Cardiac fibroblast (primary cell): ENCODE measurements around the gene EXOC6.

ENCODE experiments used
- DNase-seq, 2 donors: peaks; one replicate each; pipeline versions ENCODE4 v3.0.0 to v3.0.0-alpha.2; 2010; ENCODE audit warnings: low read depth in 2 of 2
- H3K4me3 ChIP-seq, 2 donors: replicated peaks in 1 of 2; 1 replicate in 1 of 2; 2 replicates in 1 of 2; pipeline ENCODE4 v1.5.1; 2011; ENCODE audit warnings: low read depth in 2 of 2, low read length in 2 of 2, mild to moderate bottlenecking in 2 of 2, moderate library complexity in 1 of 2
- CTCF ChIP-seq: IDR thresholded peaks from one replicate; pipeline ENCODE4 v1.5.1; 2011; ENCODE audit warnings: low read depth, mild to moderate bottlenecking, low read length, inconsistent platforms

Gene EXOC6

DNA sequence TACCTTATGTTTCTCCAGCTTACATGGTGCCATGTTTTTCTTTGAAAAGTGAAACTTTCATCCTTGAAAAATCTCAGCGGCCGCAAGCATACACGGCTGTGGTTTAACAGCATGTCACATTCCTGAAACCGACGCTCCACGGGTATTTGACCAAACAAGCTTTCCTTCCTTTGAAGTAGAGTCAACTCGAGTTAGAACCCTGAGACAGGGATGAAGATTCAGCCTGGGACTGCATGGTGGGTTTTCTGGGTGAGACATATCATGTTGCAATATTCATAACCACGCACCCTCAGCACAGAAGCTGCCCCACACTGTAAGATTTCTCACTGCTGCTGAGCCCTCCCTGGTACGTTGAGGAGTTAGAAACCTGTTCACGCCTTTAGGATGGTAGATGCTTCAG, 233.5 kb downstream of the EXOC6 start:
- no peak for TF ChIP-seq CTCF
- no peak overlapping the region for H3K4me3 ChIP-seq
- DNase-seq, result no peak

- DNase-seq, result no peak
- H3K4me3 ChIP-seq, result no peak overlapping the region
- TF ChIP-seq CTCF, result no peak
These were observed 235.6 kb downstream of the EXOC6 start for GRCh38 chr10:93083743-93084539.

DNA sequence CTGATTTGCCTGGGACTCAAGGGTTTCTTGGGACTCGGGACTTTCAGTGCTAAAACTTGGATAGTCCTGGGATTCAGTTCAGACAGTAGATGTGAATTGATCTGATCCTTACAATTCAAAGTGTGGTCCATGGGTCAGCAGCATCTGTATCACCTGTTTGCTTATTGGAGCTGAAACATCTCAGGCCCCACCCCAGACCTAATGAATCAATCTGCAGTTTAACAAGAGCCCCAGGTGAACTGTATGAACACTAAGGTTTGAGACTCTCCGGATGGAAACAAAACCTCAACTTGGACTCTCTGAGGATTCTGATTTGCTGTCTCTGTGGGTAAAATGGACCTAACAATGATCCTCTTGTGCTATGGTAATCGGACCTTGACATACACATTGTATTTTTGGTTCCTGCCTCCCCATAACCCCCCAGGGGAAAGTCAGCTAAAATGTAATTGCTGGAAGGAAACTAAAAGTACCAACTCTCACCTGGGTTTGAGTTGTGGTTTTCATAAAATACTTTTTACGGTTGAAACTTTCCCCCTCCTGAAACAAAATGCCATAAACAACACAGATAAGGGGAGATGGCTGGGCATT, 237.0 kb downstream of the EXOC6 start:
- TF ChIP-seq CTCF, result no peak
- no peak for DNase-seq

DNA sequence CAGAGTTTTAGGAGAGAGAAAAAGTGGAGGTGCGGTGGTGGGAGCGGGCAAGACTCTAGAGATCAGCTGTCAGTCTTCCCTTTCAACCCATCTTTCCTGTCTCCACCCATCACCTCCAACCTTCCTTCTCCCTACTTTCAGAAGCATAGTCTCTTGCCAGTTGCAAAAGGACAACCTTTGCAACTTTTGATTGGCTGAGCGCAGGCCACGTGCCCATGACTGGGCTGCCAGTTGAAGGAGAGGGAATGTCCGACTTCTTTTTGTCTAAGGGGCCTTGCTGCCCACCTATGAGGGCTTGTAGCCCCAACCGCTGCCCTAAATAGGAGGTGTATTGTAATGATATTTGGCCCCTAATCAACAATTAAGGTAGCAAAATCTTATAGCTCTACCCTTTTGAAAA, 238.0 kb downstream of the EXOC6 start:
- no peak for TF ChIP-seq CTCF
- H3K4me3 ChIP-seq, result no peak overlapping the region
- DNase-seq, result no peak

More for the DNA sequence above, 237.0 kb downstream of the EXOC6 start:
- no peak overlapping the region for H3K4me3 ChIP-seq

DNA sequence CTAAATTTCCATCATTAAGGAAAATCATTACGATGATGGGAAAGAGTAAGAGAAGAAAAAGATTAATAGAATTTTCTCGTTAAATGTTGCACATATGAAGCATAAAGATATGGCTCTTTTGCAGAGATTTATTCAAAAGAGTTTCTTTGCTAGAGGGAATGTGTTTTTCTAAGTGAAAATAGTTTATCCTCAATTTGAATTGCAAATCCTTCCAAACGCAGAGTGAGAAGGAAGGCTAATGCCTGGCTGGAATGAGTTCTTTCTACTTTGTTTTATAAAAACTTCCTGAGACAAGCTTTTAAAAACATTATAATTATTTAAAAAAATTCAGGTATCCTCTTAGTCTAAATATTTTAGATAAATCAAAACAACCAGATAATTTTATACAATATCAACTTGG, 239.5 kb downstream of the EXOC6 start:
- no peak for DNase-seq
- H3K4me3 ChIP-seq, result no peak overlapping the region
- no peak for TF ChIP-seq CTCF

GRCh38 chr10:93088466-93088865, 240.1 kb downstream of the EXOC6 start:
- DNase-seq, result no peak
- no peak for TF ChIP-seq CTCF
- no peak overlapping the region for H3K4me3 ChIP-seq
